Right forelimb (tissue), 1 donor: ENCODE measurements around the gene UBC.
"Not testable (repeated sequence)": the region's sequence is repeated elsewhere in the genome, so short reads cannot be mapped to it uniquely, and the experiment has no call there.

Experiments used
- DNase-seq: peaks from one replicate; pipeline ENCODE4 v3.0.0-alpha.2; 2018

The UBC gene

GRCh38 chr12:124929649-124930419 is 15.4 kb upstream of the UBC start:
- DNase-seq = peak; percentile 19

GRCh38 chr12:124928912-124929530 is 14.6 kb upstream of the UBC start:
- peak; percentile 38 for DNase-seq

GRCh38 chr12:124928095-124928911 is 13.9 kb upstream of the UBC start:
- DNase-seq = no peak

- DNase-seq = peak; percentile 97
Observed at GRCh38 chr12:124927201-124928094, 13.0 kb upstream of the UBC start.

GRCh38 chr12:124925782-124926181 is 11.3 kb upstream of the UBC start:
- DNase-seq = peak; percentile 29

GRCh38 chr12:124925117-124925516 is 10.7 kb upstream of the UBC start:
- no peak for DNase-seq

- peak; percentile 35 for DNase-seq
Observed at GRCh38 chr12:124923905-124924734, 9.7 kb upstream of the UBC start.

- peak; percentile 83 for DNase-seq
Observed at GRCh38 chr12:124921200-124922031, 7.0 kb upstream of the UBC start.

- DNase-seq = no peak
Observed at GRCh38 chr12:124920353-124920935, 6.0 kb upstream of the UBC start.

- DNase-seq = no peak
Observed at GRCh38 chr12:124919521-124920352, 5.3 kb upstream of the UBC start.

- DNase-seq = not testable (repeated sequence)
Observed at GRCh38 chr12:124918622-124918988, 4.2 kb upstream of the UBC start.

GRCh38 chr12:124917841-124918621 is 3.6 kb upstream of the UBC start:
- DNase-seq = no peak

GRCh38 chr12:124917135-124917840 is 2.8 kb upstream of the UBC start:
- DNase-seq = peak; percentile 97

GRCh38 chr12:124916374-124917134 is 2.1 kb upstream of the UBC start:
- DNase-seq = no peak

GRCh38 chr12:124915239-124916236 is 1.1 kb upstream of the UBC start:
- DNase-seq = no peak
